Vagina (tissue), 2 donors: Measurements from ENCODE around the gene RINL.

ENCODE experiments used
- CTCF ChIP-seq, 3 experiments: fragments of 450-650 bp in 2 of 3; fragments of 200-600 bp in 1 of 3; sonication (generic) in 1 of 3; IDR thresholded peaks; one replicate each; pipeline ENCODE4 v1.5.1; 2017 to 2019; ENCODE audit warnings: antibody characterized with exemption in 3 of 3, mild to moderate bottlenecking in 2 of 3, moderate library complexity in 2 of 3
- POLR2A ChIP-seq, 2 donors: fragments of 450-650 bp; IDR thresholded peaks; one replicate each; pipeline ENCODE4 v1.6.1; 2017; ENCODE audit warnings: antibody characterized with exemption in 2 of 2, mild to moderate bottlenecking in 2 of 2, moderate library complexity in 2 of 2
- POLR2AphosphoS5 ChIP-seq, 2 donors: sonication (generic); formaldehyde crosslinking; IDR thresholded peaks; one replicate each; pipeline ENCODE4 v1.9.0; 2017; ENCODE audit warnings: antibody characterized with exemption in 2 of 2, mild to moderate bottlenecking in 2 of 2, low read depth in 1 of 2; ENCODE audit not compliant: insufficient read depth in 1 of 2

- TF ChIP-seq CTCF (IDR thresholded peaks at IDR 0.05) (no peak), POLR2A (IDR thresholded peaks at IDR 0.05) (no peak), POLR2AphosphoS5 (IDR thresholded peaks at IDR 0.05; ENCODE audit: insufficient read depth in 1 of 2, low read depth in 1 of 2) (no peak)
Observed at GRCh38 chr19:38834590-38834989, 43.5 kb downstream of the RINL start.
